ENCODE results near the gene RNASEL. TPM values are rescaled to one million over a fixed set of nuclear protein-coding genes. Genes with fewer than 3 reads are reported as not detected.
A peak's percentile ranks its signal among the peaks of the same experiment; 100 is the strongest.

RNASEL gene, protein sequence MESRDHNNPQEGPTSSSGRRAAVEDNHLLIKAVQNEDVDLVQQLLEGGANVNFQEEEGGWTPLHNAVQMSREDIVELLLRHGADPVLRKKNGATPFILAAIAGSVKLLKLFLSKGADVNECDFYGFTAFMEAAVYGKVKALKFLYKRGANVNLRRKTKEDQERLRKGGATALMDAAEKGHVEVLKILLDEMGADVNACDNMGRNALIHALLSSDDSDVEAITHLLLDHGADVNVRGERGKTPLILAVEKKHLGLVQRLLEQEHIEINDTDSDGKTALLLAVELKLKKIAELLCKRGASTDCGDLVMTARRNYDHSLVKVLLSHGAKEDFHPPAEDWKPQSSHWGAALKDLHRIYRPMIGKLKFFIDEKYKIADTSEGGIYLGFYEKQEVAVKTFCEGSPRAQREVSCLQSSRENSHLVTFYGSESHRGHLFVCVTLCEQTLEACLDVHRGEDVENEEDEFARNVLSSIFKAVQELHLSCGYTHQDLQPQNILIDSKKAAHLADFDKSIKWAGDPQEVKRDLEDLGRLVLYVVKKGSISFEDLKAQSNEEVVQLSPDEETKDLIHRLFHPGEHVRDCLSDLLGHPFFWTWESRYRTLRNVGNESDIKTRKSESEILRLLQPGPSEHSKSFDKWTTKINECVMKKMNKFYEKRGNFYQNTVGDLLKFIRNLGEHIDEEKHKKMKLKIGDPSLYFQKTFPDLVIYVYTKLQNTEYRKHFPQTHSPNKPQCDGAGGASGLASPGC
- 1 to 10 TPM; 2.0 to 6.3 (median 3.0) TPM for total RNA-seq
- 1 to 10 TPM; 1.4 to 1.9 TPM for polyA plus RNA-seq
- long read RNA-seq, donor 1, full-length matches to known transcripts: 10 of 14 reads
- long read RNA-seq, donor 1, partial matches to known transcripts: 4 of 14 reads
- long read RNA-seq, donor 1, other reads (novel, unspliced or antisense): 0 of 14 reads
- long read RNA-seq, donor 2, full-length matches to known transcripts: 8 of 32 reads
- long read RNA-seq, donor 2, partial matches to known transcripts: 21 of 32 reads
- long read RNA-seq, donor 2, other reads (novel, unspliced or antisense): 3 of 32 reads
- long read RNA-seq, donor 3, full-length matches to known transcripts: 5 of 14 reads
- long read RNA-seq, donor 3, partial matches to known transcripts: 9 of 14 reads
- long read RNA-seq, donor 3, other reads (novel, unspliced or antisense): 0 of 14 reads

DNA sequence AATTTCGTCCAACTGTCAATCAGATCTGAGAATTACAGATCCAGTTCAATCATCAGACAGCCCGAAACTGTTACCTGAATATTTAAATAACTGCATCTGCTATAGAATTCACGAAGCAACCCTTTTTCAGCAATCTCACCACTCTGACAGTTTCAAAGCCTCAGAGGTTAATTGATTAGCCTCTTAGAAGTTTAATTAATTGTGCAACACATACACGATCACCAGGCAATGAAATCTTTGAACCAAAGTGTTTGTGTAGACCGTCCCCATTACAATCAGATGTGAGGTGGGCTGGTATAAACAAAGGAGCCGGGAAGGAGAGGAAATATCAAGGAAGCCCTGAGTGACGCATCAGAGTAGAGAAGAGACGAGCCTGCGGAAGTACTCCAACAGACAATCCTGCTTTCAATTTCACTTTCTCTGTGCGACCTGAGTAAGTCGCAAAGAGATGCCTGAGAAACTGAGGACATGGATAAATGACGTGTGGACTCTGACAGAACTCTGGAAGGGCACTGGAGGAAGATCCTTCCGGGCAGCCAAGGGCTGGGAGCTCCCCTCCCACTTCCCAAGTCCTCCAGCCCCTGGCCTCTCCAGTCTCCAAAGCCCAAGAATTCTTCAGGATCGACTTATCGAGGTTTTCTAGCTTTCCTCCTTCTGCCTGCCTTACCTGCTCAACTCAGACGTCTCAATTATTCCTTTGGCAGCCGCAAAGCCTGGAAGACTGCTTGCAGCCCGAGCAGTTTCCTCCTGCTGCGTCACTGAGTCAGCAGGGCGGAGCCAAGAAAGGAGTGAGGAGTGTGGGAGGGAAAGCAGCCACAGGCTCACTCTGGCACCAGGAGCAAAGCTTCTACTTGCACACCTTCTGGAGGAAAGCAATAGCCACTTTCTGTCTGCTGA, at the start of gene RNASEL:
TSS of gene RNASEL (minus strand) at position 757 of the 897 bp plus-strand sequence. CDS start 2,450 bp downstream, outside the sequence.
- TF ChIP-seq CTCF (IDR thresholded peaks at IDR 0.05): no peak
- TF ChIP-seq POLR2A (IDR thresholded peaks at IDR 0.05): peak in 1 of 2 donors; percentile 33
- DNase-seq: peak; percentile 70 to 82 (median 76)
- intact Hi-C loops (cut with DNase I): loop anchor here in 2 of 10 donors (10.0 kb wide), 3 partner anchors 134 to 504 kb away; partner anchors contain the start of gene RGSL1 (in 1 of the 2)

GRCh38 chr1:182637769-182638168, 48.7 kb upstream of the RNASEL start:
- ATAC-seq (no peak), DNase-seq (no peak)
- 91 to 96% (median 93%) methylated on average over 5 of the region's 5 CpGs for WGBS, 4 donors
- TF ChIP-seq CTCF (IDR thresholded peaks at IDR 0.05) (no peak), POLR2A (IDR thresholded peaks at IDR 0.05) (no peak)
- intact Hi-C loops (cut with DNase I): no loop called here
- Histone ChIP-seq H3K27me3 (no peaks in the 10 kb centered on the region), H3K9me3 (no peaks in the 10 kb centered on the region), H3K27ac (no peak overlapping the region), H3K4me3 (no peak overlapping the region), H3K36me3 (no peaks in the 10 kb centered on the region), H3K4me1 (no peaks in the 10 kb centered on the region)

More for the DNA sequence above, at the start of gene RNASEL:
- Histone ChIP-seq H3K36me3 (peaks cover 0 to 3% (median 0%) of the 10 kb centered on the region in 9 donors), H3K4me3 (peak within 1 kb of the TSS; percentile 49 to 90 (median 74)), H3K9me3 (no peaks in the 10 kb centered on the region), H3K27ac (peak within 1 kb of the TSS; percentile 51 to 99 (median 92)), H3K27me3 (no peaks in the 10 kb centered on the region), H3K4me1 (peaks cover 0 to 40% (median 6%) of the 10 kb centered on the region in 12 donors)
- ATAC-seq: peak; percentile 82 to 94 (median 92)
- WGBS, 4 donors: 10 to 19% (median 16%) methylated on average over 20 of the region's 20 CpGs

GRCh38 chr1:182635871-182636270, 46.8 kb upstream of the RNASEL start:
- TF ChIP-seq POLR2A (IDR thresholded peaks at IDR 0.05): no peak
- no peak for TF ChIP-seq CTCF (IDR thresholded peaks at IDR 0.05)
- H3K27me3 ChIP-seq: no peaks in the 10 kb centered on the region
- WGBS, 4 donors: 77 to 87% (median 82%) methylated on average over 2 of the region's 2 CpGs
- ATAC-seq (no peak), DNase-seq (no peak)
- no peak overlapping the region for H3K27ac ChIP-seq
- no peaks in the 10 kb centered on the region for H3K36me3 ChIP-seq
- no peaks in the 10 kb centered on the region for H3K9me3 ChIP-seq
- intact Hi-C loops (cut with DNase I): no loop called here
- peaks cover 0 to 7% (median 0%) of the 10 kb centered on the region in 12 donors for H3K4me1 ChIP-seq
- no peak overlapping the region for H3K4me3 ChIP-seq
